ENCODE measurements around the gene LAMP5. TPM values are rescaled to one million over a fixed set of nuclear protein-coding genes. Genes with fewer than 3 reads are reported as not detected.

The LAMP5 gene
- total and polyA plus RNA-seq, 2 of the 13 experiments (the other 11 are each of a cell fraction or from before 2014, with no cell fraction given) = not detected

DNA sequence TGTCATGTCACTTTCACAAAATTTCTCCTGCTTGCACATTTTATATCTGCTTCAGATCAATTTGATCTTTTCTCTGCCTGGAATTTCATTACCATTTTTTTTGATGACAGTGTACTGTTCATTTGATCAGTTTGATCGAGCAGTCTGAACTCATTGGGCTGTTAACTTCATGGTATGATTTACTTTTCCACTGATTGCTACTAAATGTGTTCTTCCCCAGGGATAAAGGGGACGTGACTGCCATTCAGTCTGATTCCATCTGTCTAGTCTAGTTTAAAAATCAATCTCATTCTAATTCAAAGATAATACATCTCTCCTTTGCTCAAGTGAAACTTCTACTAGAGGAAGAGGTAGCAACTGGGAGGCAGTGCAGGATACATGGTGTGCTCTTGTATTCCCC is 21.1 kb downstream of the LAMP5 start:
- ChIA-PET CTCF (ENCODE audit: low intra/inter-chr PET ratio, low total read pairs) (no interaction called here), POLR2A (no interaction called here)
- no peaks in the 10 kb centered on the region for H3K36me3 ChIP-seq (replicated peaks in 1 of 2; ENCODE audit: control insufficient read depth in 1 of 2, insufficient read depth in 2 of 2, low read length in 2 of 2)
- H3K9me3 ChIP-seq (ENCODE audit: low read length) = no peaks in the 10 kb centered on the region
- H3K9ac ChIP-seq (ENCODE audit: insufficient read depth, low read depth, low read length) = no peak overlapping the region
- intact Hi-C loops (cut with micrococcal nuclease; ENCODE audit: unreplicated experiment) (no loop called here), in situ Hi-C loops (cut with HindIII; ENCODE audit: extremely low pct_ligation_motif_present, low pct_unique_long_range_greater_than_20kb) (no loop called here)
- WGBS (ENCODE audit: low lambda C conversion rate) = 1% methylated on average over 2 of the region's 2 CpGs
- BruUV-seq (replicated peaks) = no TSS peak
- no peak overlapping the region for H3K4me3 ChIP-seq (replicated peaks in 1 of 3; ENCODE audit: insufficient read depth in 1 of 3, low read depth in 2 of 3, low read length in 3 of 3)
- FAIRE-seq (no peak), DNase-seq (ENCODE audit: low spot score) (no peak), ATAC-seq (no peak)
- TF ChIP-seq GTF2F1 (IDR thresholded peaks at IDR 0.05; ENCODE audit: low read length) (no peak), ZNF329 (CRISPR knock-in tag; IDR thresholded peaks at IDR 0.05; ENCODE audit: low read depth) (no peak), HOXA5 (CRISPR knock-in tag; IDR thresholded peaks at IDR 0.05) (no peak), HDAC2 (CRISPR knock-in tag; IDR thresholded peaks at IDR 0.05) (no peak), FOXP1 (IDR thresholded peaks at IDR 0.05) (no peak), FOXP1 (CRISPR knock-in tag; IDR thresholded peaks at IDR 0.05) (no peak), HNRNPK (IDR thresholded peaks at IDR 0.05; ENCODE audit: low read depth, low read length, poor library complexity, severe bottlenecking) (no peak), GTF3A (CRISPR knock-in tag; conservative IDR thresholded peaks at IDR 0.05) (no peak), KDM1A (CRISPR knock-in tag; IDR thresholded peaks at IDR 0.05) (no peak), ZFP36L1 (CRISPR knock-in tag; IDR thresholded peaks at IDR 0.05) (no peak), ZFYVE20 (CRISPR knock-in tag; IDR thresholded peaks at IDR 0.05; ENCODE audit: borderline replicate concordance, low read depth) (no peak), NFKB2 (CRISPR knock-in tag; IDR thresholded peaks at IDR 0.05; ENCODE audit: borderline replicate concordance) (no peak), ZNF839 (CRISPR knock-in tag; IDR thresholded peaks at IDR 0.05; ENCODE audit: borderline replicate concordance) (no peak), PRPF4 (IDR thresholded peaks at IDR 0.05; ENCODE audit: low read depth, low read length, poor library complexity, severe bottlenecking) (no peak)
- TF ChIP-seq, protein P1, sequence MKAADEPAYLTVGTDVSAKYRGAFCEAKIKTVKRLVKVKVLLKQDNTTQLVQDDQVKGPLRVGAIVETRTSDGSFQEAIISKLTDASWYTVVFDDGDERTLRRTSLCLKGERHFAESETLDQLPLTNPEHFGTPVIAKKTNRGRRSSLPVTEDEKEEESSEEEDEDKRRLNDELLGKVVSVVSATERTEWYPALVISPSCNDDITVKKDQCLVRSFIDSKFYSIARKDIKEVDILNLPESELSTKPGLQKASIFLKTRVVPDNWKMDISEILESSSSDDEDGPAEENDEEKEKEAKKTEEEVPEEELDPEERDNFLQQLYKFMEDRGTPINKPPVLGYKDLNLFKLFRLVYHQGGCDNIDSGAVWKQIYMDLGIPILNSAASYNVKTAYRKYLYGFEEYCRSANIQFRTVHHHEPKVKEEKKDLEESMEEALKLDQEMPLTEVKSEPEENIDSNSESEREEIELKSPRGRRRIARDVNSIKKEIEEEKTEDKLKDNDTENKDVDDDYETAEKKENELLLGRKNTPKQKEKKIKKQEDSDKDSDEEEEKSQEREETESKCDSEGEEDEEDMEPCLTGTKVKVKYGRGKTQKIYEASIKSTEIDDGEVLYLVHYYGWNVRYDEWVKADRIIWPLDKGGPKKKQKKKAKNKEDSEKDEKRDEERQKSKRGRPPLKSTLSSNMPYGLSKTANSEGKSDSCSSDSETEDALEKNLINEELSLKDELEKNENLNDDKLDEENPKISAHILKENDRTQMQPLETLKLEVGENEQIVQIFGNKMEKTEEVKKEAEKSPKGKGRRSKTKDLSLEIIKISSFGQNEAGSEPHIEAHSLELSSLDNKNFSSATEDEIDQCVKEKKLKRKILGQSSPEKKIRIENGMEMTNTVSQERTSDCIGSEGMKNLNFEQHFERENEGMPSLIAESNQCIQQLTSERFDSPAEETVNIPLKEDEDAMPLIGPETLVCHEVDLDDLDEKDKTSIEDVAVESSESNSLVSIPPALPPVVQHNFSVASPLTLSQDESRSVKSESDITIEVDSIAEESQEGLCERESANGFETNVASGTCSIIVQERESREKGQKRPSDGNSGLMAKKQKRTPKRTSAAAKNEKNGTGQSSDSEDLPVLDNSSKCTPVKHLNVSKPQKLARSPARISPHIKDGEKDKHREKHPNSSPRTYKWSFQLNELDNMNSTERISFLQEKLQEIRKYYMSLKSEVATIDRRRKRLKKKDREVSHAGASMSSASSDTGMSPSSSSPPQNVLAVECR (CRISPR knock-in tag; IDR thresholded peaks at IDR 0.05; ENCODE audit: borderline replicate concordance) = no peak
- H3K27ac ChIP-seq (ENCODE audit: extremely low read length, insufficient read depth, low read length) = no peak overlapping the region
- no peaks in the 10 kb centered on the region for H3K4me1 ChIP-seq (ENCODE audit: insufficient read depth, low read length)
- no peak overlapping the region for H3K4me2 ChIP-seq (ENCODE audit: low read depth, low read length)
- no peaks in the 10 kb centered on the region for H4K20me1 ChIP-seq (ENCODE audit: insufficient read depth, low read length)
- H3K27me3 ChIP-seq (ENCODE audit: control insufficient read depth in 1 of 2, insufficient read depth in 2 of 2, low read length in 2 of 2) = no peaks in the 10 kb centered on the region
- no peaks in the 10 kb centered on the region for H3K79me2 ChIP-seq (ENCODE audit: insufficient read depth, low read length)
- no peak overlapping the region for H2AFZ ChIP-seq (ENCODE audit: low read length)
